Skin epidermis (tissue), 12 donors: ENCODE data around the gene BMP8B.
A peak's percentile ranks its signal among the peaks of the same experiment; 100 is the strongest.
"Not testable (repeated sequence)": the region's sequence is repeated elsewhere in the genome, so short reads cannot be mapped to it uniquely, and the experiment has no call there.

Experiments used
- H3K27ac ChIP-seq, 21 experiments: fragments of 200-600 bp; sonication (generic) in 11 of 21; one replicate each; pipeline ENCODE4 v1.5.0; 2020; ENCODE audit warnings: mild to moderate bottlenecking in 3 of 21, inconsistent platforms in 2 of 21, moderate library complexity in 2 of 21
- H3K4me3 ChIP-seq, 7 experiments: fragments of 200-600 bp; sonication (generic) in 2 of 7; one replicate each; pipeline ENCODE4 v1.5.0; 2020; ENCODE audit warnings: inconsistent platforms in 2 of 7, mild to moderate bottlenecking in 2 of 7, moderate library complexity in 1 of 7

The BMP8B gene

GRCh38 chr1:39781349-39781715 is 7.3 kb downstream of the BMP8B start:
- Histone ChIP-seq H3K27ac (no peak overlapping the region), H3K4me3 (no peak overlapping the region)

GRCh38 chr1:39779821-39780220 is 8.8 kb downstream of the BMP8B start:
- Histone ChIP-seq H3K4me3 (no peak overlapping the region), H3K27ac (no peak overlapping the region)

- Histone ChIP-seq H3K27ac (no peak overlapping the region), H3K4me3 (no peak overlapping the region)
Observed at GRCh38 chr1:39779137-39779536, 9.5 kb downstream of the BMP8B start.

GRCh38 chr1:39778463-39779099 is 10.1 kb downstream of the BMP8B start:
- H3K27ac ChIP-seq, H3K4me3 ChIP-seq: not testable (repeated sequence)

- not testable (repeated sequence) for H3K27ac ChIP-seq, H3K4me3 ChIP-seq
Observed at GRCh38 chr1:39777896-39778295, 10.8 kb downstream of the BMP8B start.

GRCh38 chr1:39777306-39777705 is 11.4 kb downstream of the BMP8B start:
- no peak overlapping the region for H3K4me3 ChIP-seq

GRCh38 chr1:39776886-39777285 is 11.8 kb downstream of the BMP8B start:
- H3K4me3 ChIP-seq: no peak overlapping the region

More at GRCh38 chr1:39777306-39777705, 11.4 kb downstream of the BMP8B start:
- H3K27ac ChIP-seq: no peak overlapping the region

GRCh38 chr1:39776400-39776713 is 12.3 kb downstream of the BMP8B start:
- no peak overlapping the region for H3K27ac ChIP-seq
- no peak overlapping the region for H3K4me3 ChIP-seq

More at GRCh38 chr1:39776886-39777285, 11.8 kb downstream of the BMP8B start:
- no peak overlapping the region for H3K27ac ChIP-seq

GRCh38 chr1:39775676-39776399 is 12.8 kb downstream of the BMP8B start:
- H3K4me3 ChIP-seq, H3K27ac ChIP-seq: not testable (repeated sequence)

GRCh38 chr1:39775141-39775540 is 13.5 kb downstream of the BMP8B start:
- H3K4me3 ChIP-seq, H3K27ac ChIP-seq: not testable (repeated sequence)

GRCh38 chr1:39773369-39773979 is 15.2 kb downstream of the BMP8B start:
- H3K27ac ChIP-seq, H3K4me3 ChIP-seq: not testable (repeated sequence)

GRCh38 chr1:39771022-39771532 is 17.6 kb downstream of the BMP8B start, which contains the start of gene OXCT2:
Gene OXCT2 (minus strand): TSS chr1:39771348. CDS start chr1:39771255, 93 bp downstream.
- H3K27ac ChIP-seq: not testable (repeated sequence)
- peak within 1 kb of the TSS in 1 of 7 experiments; percentile 10 for H3K4me3 ChIP-seq

- not testable (repeated sequence) for H3K4me3 ChIP-seq, H3K27ac ChIP-seq
Observed at GRCh38 chr1:39770100-39771021, 18.3 kb downstream of the BMP8B start.

GRCh38 chr1:39769502-39769901 is 19.2 kb downstream of the BMP8B start:
- H3K4me3 ChIP-seq, H3K27ac ChIP-seq: not testable (repeated sequence)

GRCh38 chr1:39766466-39766865 is 22.2 kb downstream of the BMP8B start:
- H3K4me3 ChIP-seq, H3K27ac ChIP-seq: not testable (repeated sequence)

GRCh38 chr1:39764512-39764911 is 24.2 kb downstream of the BMP8B start:
- H3K27ac ChIP-seq, H3K4me3 ChIP-seq: not testable (repeated sequence)

- not testable (repeated sequence) for H3K4me3 ChIP-seq, H3K27ac ChIP-seq
Observed at GRCh38 chr1:39763619-39764374, 24.9 kb downstream of the BMP8B start.

- Histone ChIP-seq H3K27ac (no peak overlapping the region), H3K4me3 (no peak overlapping the region)
Observed at GRCh38 chr1:39762550-39763540, 25.8 kb downstream of the BMP8B start.
